HG02759 (cell line): ENCODE measurements around the gene ZNF737.
"Not testable (repeated sequence)": the region's sequence is repeated elsewhere in the genome, so short reads cannot be mapped to it uniquely, and the experiment has no call there.

Experiments used
- ATAC-seq: cut with Tn5 transposase; IDR thresholded peaks from one replicate; pipeline ENCODE4 v1.9.1; 2021; ENCODE audit warnings: mild to moderate bottlenecking, moderate library complexity; ENCODE audit not compliant: unreplicated experiment

Gene ZNF737

DNA sequence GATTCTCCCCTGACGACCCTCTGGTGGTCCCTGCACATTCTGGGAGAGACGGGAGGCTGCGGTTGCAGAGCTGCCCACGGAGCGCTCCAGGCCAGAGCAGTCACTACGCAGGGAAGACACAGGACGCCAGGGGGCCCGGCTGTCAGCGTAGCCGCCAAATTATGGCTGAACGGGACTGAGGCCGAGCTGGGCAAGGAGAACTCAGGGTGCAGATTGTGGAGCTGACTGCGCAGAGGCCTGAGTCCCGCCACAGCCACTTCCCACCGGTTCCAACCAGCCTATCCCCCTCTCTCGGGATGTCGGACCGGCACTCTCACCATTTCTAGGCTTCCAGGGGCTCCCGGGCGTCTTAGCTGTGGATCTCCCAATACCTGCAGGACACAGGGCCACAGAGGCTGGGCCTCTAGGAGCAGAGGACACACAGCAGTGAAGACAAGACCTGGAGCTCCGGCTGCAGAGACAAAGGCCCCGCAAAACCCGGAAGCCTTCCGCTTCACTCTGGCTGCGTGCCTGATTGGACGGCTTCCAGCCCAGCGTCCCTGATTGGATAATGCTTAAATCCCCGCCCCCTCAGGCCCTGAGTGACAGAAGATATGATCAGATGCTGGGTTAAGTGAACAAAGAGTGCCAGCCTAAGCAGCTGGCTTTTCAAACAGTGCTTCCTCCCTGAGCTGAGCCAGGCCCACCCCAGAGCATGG lies at the start of gene ZNF737:
Gene ZNF737 (minus strand): TSS at position 461 of the 698 bp plus-strand sequence. CDS start 141 bp downstream, at position 320.
- ATAC-seq, result peak; percentile 95

- not testable (repeated sequence) for ATAC-seq
These were observed 49.4 kb upstream of the ZNF737 start for GRCh38 chr19:20614971-20615370.

DNA sequence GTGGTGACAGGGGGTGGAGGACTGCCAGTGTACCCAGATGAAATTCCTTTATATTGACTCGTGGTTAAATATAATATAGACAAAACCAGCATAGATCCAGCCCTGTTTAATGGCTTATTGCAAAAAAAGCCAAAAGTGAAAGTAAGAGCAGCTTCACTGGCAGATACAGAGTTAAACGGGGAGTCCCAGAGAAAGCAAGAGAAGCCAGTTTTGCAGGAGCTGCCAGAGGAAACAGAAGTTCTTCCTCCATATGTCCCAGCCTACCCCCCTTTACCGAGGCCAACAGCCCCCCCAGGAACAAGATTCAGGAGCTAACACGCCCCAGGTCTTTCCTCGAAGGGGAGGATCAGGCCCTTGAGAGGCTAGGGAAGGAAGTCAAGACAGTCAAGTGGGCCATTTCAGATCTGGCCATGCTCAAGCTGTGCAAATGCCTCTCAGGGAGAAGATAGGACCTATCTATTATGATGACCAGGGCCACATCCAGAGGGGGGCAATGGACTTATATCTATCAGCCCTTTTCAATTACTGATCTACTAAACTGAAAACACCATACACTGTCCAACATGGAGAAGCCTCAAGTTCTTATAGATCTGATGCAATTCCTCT lies 47.2 kb upstream of the ZNF737 start:
- no peak for ATAC-seq

- ATAC-seq, result no peak
These were observed 46.3 kb upstream of the ZNF737 start for GRCh38 chr19:20611866-20612265.

DNA sequence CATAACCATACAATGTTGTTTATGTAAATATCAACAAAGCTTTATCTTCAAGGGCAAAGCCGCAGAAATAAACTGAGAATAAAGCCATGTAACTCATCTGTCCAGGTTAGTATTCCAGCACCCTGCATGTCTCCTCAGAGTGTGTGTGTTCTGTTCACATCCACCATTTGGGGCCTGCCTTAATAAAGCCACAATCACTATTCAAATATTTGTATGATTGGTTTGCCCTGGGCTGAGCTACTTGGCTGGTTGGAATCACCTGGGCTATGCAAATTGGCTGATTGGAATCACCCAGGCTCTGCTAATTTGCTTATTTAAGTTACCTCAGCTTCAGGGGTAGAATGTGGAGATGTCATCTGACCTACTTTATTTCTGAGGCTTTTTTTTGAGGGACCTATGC lies 42.4 kb upstream of the ZNF737 start:
- no peak for ATAC-seq

GRCh38 chr19:20558571-20558970 lies 7.0 kb downstream of the ZNF737 start:
- no peak for ATAC-seq

GRCh38 chr19:20558011-20558410 lies 7.6 kb downstream of the ZNF737 start:
- no peak for ATAC-seq

DNA sequence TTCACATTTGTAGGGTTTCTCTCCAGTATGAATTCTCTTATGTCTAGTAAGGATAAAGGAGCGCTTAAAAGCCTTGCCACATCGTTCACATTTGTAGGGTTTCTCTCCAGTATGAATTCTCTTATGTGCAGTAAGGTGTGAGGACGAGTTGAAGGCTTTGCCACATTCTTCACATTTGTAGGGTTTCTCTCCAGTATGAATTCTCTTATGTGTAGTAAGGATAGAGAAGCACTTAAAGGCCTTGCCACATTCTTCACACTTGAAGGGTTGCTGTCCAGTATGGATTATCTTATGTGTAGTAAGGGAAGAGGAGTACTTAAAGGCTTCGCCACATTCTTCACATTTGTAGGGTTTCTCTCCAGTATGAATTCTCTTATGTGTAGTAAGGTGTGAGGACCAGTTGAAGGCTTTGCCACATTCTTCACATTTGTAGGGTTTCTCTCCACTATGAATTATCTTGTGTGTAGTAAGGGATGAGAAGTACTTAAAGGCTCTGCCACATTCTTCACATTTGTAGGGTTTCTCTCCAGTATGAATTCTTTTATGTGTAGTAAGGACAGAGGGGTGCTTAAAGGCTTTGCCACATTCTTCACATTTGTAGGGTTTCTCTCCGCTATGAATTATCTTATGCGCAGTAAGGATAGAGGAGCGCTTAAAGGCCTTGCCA lies 20.8 kb downstream of the ZNF737 start:
- not testable (repeated sequence) for ATAC-seq

DNA sequence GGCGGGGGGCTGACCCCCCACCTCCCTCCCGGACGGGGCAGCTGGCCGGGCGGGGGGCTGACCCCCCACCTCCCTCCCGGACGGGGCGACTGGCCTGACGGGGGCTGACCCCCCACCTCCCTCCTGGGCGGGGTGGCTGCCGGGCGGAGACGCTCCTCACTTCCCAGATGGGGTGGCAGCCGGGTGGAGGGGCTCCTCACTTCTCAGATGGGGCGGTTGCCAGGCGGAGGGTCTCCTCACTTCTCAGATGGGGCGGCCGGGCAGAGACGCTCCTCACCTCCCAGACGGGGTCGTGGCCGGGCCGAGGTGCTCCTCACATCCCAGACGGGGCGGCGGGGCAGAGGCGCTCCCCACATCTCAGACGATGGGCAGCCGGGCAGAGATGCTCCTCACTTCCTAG lies 35.3 kb downstream of the ZNF737 start:
- not testable (repeated sequence) for ATAC-seq

GRCh38 chr19:20513189-20513904 lies 52.2 kb downstream of the ZNF737 start:
- no peak for ATAC-seq

- no peak for ATAC-seq
These were observed 62.1 kb downstream of the ZNF737 start for GRCh38 chr19:20503476-20503875.
